HCT116 (cell line): ENCODE data around the gene KLHL9. TPM values are rescaled to one million over a fixed set of nuclear protein-coding genes. Genes with fewer than 3 reads are reported as not detected.

Experiments used
- ATAC-seq: fragments of 200-7000 bp; cut with Tn5 transposase; 2 replicates; pipeline ENCODE4 v1.9.1; 2020; ENCODE audit warnings: mild to moderate bottlenecking, moderate library complexity
- BruUV-seq: library from RNA; stranded (reverse); fragments of 400-500 nt; replicated peaks from 2 replicates; lab custom pipeline; 2021; lab: Mats Ljungman, UMichigan
- CTCF ChIA-PET: fragments of 300-600 bp; sonication (Branson Sonifier 250); formaldehyde crosslinking; loops from one replicate; lab custom pipeline; 2021; ENCODE audit warnings: antibody characterized with exemption; lab: Charles Lee
- POLR2A ChIA-PET: fragments of 300-600, 350-600 bp; sonication (Branson Sonifier 250); formaldehyde crosslinking; loops from one replicate; lab custom pipeline; 2021; ENCODE audit warnings: antibody characterized with exemption; lab: Charles Lee
- RAD21 ChIA-PET, 2 experiments: fragments of 300-600 bp; sonication (Branson Sonifier 250); formaldehyde crosslinking; loops; one replicate each; lab custom pipeline; 2023; ENCODE audit warnings: low total read pairs in 2 of 2; ENCODE audit not compliant: uncharacterized antibody in 2 of 2, unreplicated experiment in 2 of 2, low non-redundant PET in 1 of 2; lab: Charles Lee
- DNase-seq: peaks from one replicate; pipeline ENCODE4 v3.0.0-alpha.2; 2010; ENCODE audit warnings: low read depth, low spot score
- H2AFZ ChIP-seq: fragments of 200-600 bp; shearing (Covaris generic), sonication (generic); 2 replicates; pipeline ENCODE4 v1.6.1; 2017; ENCODE audit warnings: low read depth, mixed run types, mixed read lengths, antibody characterized with exemption, low read length; ENCODE audit not compliant: poor library complexity, severe bottlenecking
- H3K27ac ChIP-seq: 2 replicates; pipeline ENCODE4 v1.5.1; 2012; ENCODE audit warnings: low read depth, low read length
- H3K27me3 ChIP-seq: fragments of 200-600 bp; sonication (generic); 2 replicates; pipeline ENCODE4 v1.6.1; 2016; ENCODE audit warnings: mixed run types, low read length, mixed read lengths; ENCODE audit not compliant: insufficient read depth
- H3K36me3 ChIP-seq, 2 experiments: fragments of 200-500 bp in 1 of 2; fragments of 200-600 bp in 1 of 2; sonication (Bioruptor generic) in 1 of 2; sonication (generic) in 1 of 2; 2 replicates each; pipeline versions ENCODE4 v1.5.1 to v1.6.1; 2014 to 2016; ENCODE audit warnings: low read length in 2 of 2, inconsistent platforms in 1 of 2, mixed read lengths in 1 of 2, mixed run types in 1 of 2; ENCODE audit not compliant: insufficient read depth in 2 of 2, control insufficient read depth in 1 of 2
- H3K4me1 ChIP-seq, 2 experiments: fragments of 200-600 bp in 1 of 2; sonication (generic) in 1 of 2; 2 replicates each; pipeline versions ENCODE4 v1.5.1 to v1.6.1; 2012 to 2017; ENCODE audit warnings: low read length in 2 of 2, inconsistent platforms in 1 of 2, mild to moderate bottlenecking in 1 of 2, mixed read lengths in 1 of 2, mixed run types in 1 of 2, moderate library complexity in 1 of 2; ENCODE audit not compliant: insufficient read depth in 2 of 2, control insufficient read depth in 1 of 2
- H3K4me2 ChIP-seq: fragments of 200-600 bp; sonication (generic); 2 replicates; pipeline ENCODE4 v1.6.1; 2017; ENCODE audit warnings: mixed run types, low read length, mixed read lengths
- H3K4me3 ChIP-seq, 2 experiments: fragments of 200-600 bp in 1 of 2; sonication (generic) in 1 of 2; replicated peaks in 1 of 2; 2 replicates each; pipeline ENCODE4 v1.5.1; 2011 to 2016; ENCODE audit warnings: low read length in 2 of 2, control low read depth in 1 of 2, low read depth in 1 of 2, mild to moderate bottlenecking in 1 of 2, mixed read lengths in 1 of 2, mixed run types in 1 of 2
- H3K79me2 ChIP-seq: fragments of 200-600 bp; sonication (generic); 2 replicates; pipeline ENCODE4 v1.6.1; 2017; ENCODE audit warnings: mild to moderate bottlenecking, mixed run types, low read length, moderate library complexity, mixed read lengths; ENCODE audit not compliant: insufficient read depth
- H3K9ac ChIP-seq: fragments of 200-600 bp; sonication (generic); 2 replicates; pipeline ENCODE4 v1.6.1; 2016; ENCODE audit warnings: low read length, mixed read lengths
- H3K9me2 ChIP-seq: fragments of 200-600 bp; sonication (generic), shearing (Covaris generic); 2 replicates; pipeline ENCODE4 v1.6.1; 2017; ENCODE audit warnings: mixed run types, mild to moderate bottlenecking, moderate library complexity; ENCODE audit not compliant: insufficient read depth
- H3K9me3 ChIP-seq, 2 experiments: fragments of 200-500 bp in 1 of 2; fragments of 200-600 bp in 1 of 2; sonication (Bioruptor generic) in 1 of 2; sonication (generic) in 1 of 2; 2 replicates each; pipeline ENCODE4 v1.6.1; 2014 to 2017; ENCODE audit warnings: low read length in 2 of 2, mixed read lengths in 2 of 2, inconsistent platforms in 1 of 2, low read depth in 1 of 2, mild to moderate bottlenecking in 1 of 2, mixed run types in 1 of 2, moderate library complexity in 1 of 2; ENCODE audit not compliant: control insufficient read depth in 1 of 2, insufficient read depth in 1 of 2
- H4K20me1 ChIP-seq: fragments of 200-600 bp; sonication (generic), shearing (Covaris generic); 2 replicates; pipeline ENCODE4 v1.6.1; 2017; ENCODE audit warnings: mixed run types, mild to moderate bottlenecking, moderate library complexity; ENCODE audit not compliant: insufficient read depth
- ELF1 ChIP-seq: IDR thresholded peaks from 2 replicates; pipeline ENCODE4 v1.6.1; 2012; ENCODE audit warnings: low read depth, borderline replicate concordance
- POLR2AphosphoS5 ChIP-seq: IDR thresholded peaks from 2 replicates; pipeline ENCODE4 v1.6.1; 2011; ENCODE audit warnings: mild to moderate bottlenecking, low read depth, low read length, moderate library complexity
- RAD21 ChIP-seq: IDR thresholded peaks from 2 replicates; pipeline ENCODE4 v1.6.1; 2012; ENCODE audit warnings: low read depth, mild to moderate bottlenecking
- SP1 ChIP-seq: IDR thresholded peaks from 2 replicates; pipeline ENCODE4 v1.6.1; 2012; ENCODE audit warnings: low read depth
- intact Hi-C: fragments of 100-400 bp; cut with micrococcal nuclease; formaldehyde crosslinking; loops from 2 replicates; pipeline ENCODE4 v1.10.0; 2022
- total RNA-seq: library from RNA; stranded (reverse); gene quantifications from one replicate; pipeline ENCODE4 v1.2.1, GENCODE V29; 2021; ENCODE audit not compliant: unreplicated experiment
- TF ChIP-seq, protein P1 (sequence below): IDR thresholded peaks from 2 replicates; pipeline ENCODE4 v1.6.1; 2012
- TF ChIP-seq, protein P2 (sequence below), 3 experiments: fragments of 200-600 bp in 1 of 3; sonication (generic) in 1 of 3; IDR thresholded peaks in 2 of 3; conservative IDR thresholded peaks in 1 of 3; 2 replicates each; pipeline ENCODE4 v1.5.1; 2012 to 2017; ENCODE audit warnings: low read depth in 2 of 3, low read length in 2 of 3, antibody characterized with exemption in 1 of 3, borderline replicate concordance in 1 of 3, control low read depth in 1 of 3, mild to moderate bottlenecking in 1 of 3, mixed read lengths in 1 of 3, mixed run types in 1 of 3, moderate library complexity in 1 of 3; ENCODE audit not compliant: insufficient read depth in 1 of 3
- TF ChIP-seq, protein P3 (sequence below): IDR thresholded peaks from 2 replicates; pipeline ENCODE4 v1.6.1; 2011; ENCODE audit warnings: mild to moderate bottlenecking, low read length, moderate library complexity; ENCODE audit not compliant: insufficient replicate concordance; ENCODE audit errors: extremely low read depth

Gene KLHL9
- total RNA-seq, 1 experiment from 2014 or later, result 16.4 TPM

DNA sequence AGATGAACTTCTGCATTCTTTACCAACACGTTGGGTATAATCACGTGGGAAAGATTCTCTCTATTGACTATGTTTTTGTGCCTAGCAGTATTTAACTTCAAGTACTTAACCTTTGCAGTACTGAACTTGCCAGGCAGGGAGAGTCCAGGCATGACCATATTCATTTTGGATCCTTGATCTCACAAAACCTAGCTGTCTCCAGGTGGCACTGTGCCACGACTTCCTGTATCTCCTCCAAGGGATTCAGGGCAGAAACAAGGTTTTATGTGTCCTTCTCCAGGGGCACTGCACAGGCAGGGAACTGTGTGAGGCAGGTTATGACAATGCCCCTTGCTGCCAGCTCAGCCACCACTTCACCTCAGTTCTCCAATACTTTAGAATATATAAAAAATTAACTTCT is 18.3 kb downstream of the KLHL9 start:
- no peaks in the 10 kb centered on the region for H3K36me3 ChIP-seq
- H3K4me2 ChIP-seq, result no peak overlapping the region
- TF ChIP-seq, protein P1, sequence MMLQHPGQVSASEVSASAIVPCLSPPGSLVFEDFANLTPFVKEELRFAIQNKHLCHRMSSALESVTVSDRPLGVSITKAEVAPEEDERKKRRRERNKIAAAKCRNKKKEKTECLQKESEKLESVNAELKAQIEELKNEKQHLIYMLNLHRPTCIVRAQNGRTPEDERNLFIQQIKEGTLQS, result no peak
- TF ChIP-seq, protein P2, sequence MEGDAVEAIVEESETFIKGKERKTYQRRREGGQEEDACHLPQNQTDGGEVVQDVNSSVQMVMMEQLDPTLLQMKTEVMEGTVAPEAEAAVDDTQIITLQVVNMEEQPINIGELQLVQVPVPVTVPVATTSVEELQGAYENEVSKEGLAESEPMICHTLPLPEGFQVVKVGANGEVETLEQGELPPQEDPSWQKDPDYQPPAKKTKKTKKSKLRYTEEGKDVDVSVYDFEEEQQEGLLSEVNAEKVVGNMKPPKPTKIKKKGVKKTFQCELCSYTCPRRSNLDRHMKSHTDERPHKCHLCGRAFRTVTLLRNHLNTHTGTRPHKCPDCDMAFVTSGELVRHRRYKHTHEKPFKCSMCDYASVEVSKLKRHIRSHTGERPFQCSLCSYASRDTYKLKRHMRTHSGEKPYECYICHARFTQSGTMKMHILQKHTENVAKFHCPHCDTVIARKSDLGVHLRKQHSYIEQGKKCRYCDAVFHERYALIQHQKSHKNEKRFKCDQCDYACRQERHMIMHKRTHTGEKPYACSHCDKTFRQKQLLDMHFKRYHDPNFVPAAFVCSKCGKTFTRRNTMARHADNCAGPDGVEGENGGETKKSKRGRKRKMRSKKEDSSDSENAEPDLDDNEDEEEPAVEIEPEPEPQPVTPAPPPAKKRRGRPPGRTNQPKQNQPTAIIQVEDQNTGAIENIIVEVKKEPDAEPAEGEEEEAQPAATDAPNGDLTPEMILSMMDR (IDR thresholded peaks at IDR 0.05 in 2 of 3, conservative IDR thresholded peaks at IDR 0.05 in 1 of 3; ENCODE audit: borderline replicate concordance in 1 of 3, insufficient read depth in 1 of 3, low read depth in 2 of 3, low read length in 2 of 3), result 0 out of 6 replicates have a peak, but pooled peaks of 1 of the 3 experiments have one; percentile 5
- no peak for TF ChIP-seq POLR2AphosphoS5
- peak; percentile 26; the same call in 1 of the 2 replicates for TF ChIP-seq ELF1
- no peak for TF ChIP-seq SP1
- TF ChIP-seq, protein P3, sequence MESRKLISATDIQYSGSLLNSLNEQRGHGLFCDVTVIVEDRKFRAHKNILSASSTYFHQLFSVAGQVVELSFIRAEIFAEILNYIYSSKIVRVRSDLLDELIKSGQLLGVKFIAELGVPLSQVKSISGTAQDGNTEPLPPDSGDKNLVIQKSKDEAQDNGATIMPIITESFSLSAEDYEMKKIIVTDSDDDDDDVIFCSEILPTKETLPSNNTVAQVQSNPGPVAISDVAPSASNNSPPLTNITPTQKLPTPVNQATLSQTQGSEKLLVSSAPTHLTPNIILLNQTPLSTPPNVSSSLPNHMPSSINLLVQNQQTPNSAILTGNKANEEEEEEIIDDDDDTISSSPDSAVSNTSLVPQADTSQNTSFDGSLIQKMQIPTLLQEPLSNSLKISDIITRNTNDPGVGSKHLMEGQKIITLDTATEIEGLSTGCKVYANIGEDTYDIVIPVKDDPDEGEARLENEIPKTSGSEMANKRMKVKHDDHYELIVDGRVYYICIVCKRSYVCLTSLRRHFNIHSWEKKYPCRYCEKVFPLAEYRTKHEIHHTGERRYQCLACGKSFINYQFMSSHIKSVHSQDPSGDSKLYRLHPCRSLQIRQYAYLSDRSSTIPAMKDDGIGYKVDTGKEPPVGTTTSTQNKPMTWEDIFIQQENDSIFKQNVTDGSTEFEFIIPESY, result no peak
- peak; percentile 13; the same call in 1 of the 2 replicates for TF ChIP-seq RAD21
- no peak overlapping the region for H3K4me3 ChIP-seq
- CTCF ChIA-PET, result interaction anchor here (0.9 to 3.1 kb wide), 3 partner anchors 64 to 122 kb away, joined by 3 to 21 read pairs (median 6); no protein-coding TSS in a partner anchor
- H3K9me2 ChIP-seq, result no peaks in the 10 kb centered on the region
- H3K79me2 ChIP-seq, result no peaks in the 10 kb centered on the region
- no peak for DNase-seq
- no peak overlapping the region for H3K9ac ChIP-seq
- POLR2A ChIA-PET, result no interaction called here
- H2AFZ ChIP-seq, result peak overlapping the region; percentile 8
- H4K20me1 ChIP-seq, result no peaks in the 10 kb centered on the region
- RAD21 ChIA-PET, result no interaction called here
- intact Hi-C loops, result no loop called here
- no peaks in the 10 kb centered on the region for H3K27me3 ChIP-seq
- BruUV-seq, result no TSS peak
- no peak overlapping the region for H3K27ac ChIP-seq
- H3K9me3 ChIP-seq, result no peaks in the 10 kb centered on the region
- H3K4me1 ChIP-seq, result peaks cover 3 to 10% of the 10 kb centered on the region in 2 experiments; a peak in 3 of 4 replicates
- ATAC-seq, result peak; percentile 67
